ENCODE results near the gene KAT2B. TPM values are rescaled to one million over a fixed set of nuclear protein-coding genes. Genes with fewer than 3 reads are reported as not detected.

The KAT2B gene
- total RNA-seq, 1 donor from 2014 or later: 52.6 TPM

DNA sequence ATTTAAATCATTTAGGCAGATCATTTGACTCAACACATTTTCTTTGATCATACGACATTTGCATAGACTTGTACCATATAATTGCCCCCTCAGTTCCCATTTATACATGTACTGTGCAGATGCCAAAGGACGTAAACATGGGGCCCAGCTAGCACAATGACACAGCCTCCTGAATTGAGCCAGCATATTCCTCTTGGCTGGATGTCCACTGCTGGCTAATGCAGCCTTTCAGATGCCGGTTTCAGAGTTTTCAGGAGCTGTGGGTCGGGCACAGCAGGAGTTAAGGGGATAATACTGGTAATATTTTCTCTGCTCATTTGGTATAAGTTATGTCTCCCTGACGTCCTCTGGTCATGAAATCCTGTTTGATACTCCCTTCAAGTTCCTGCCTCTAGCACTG, 39.4 kb downstream of the KAT2B start:
- H3K4me3 ChIP-seq: no peak overlapping the region
- TF ChIP-seq, protein P1, sequence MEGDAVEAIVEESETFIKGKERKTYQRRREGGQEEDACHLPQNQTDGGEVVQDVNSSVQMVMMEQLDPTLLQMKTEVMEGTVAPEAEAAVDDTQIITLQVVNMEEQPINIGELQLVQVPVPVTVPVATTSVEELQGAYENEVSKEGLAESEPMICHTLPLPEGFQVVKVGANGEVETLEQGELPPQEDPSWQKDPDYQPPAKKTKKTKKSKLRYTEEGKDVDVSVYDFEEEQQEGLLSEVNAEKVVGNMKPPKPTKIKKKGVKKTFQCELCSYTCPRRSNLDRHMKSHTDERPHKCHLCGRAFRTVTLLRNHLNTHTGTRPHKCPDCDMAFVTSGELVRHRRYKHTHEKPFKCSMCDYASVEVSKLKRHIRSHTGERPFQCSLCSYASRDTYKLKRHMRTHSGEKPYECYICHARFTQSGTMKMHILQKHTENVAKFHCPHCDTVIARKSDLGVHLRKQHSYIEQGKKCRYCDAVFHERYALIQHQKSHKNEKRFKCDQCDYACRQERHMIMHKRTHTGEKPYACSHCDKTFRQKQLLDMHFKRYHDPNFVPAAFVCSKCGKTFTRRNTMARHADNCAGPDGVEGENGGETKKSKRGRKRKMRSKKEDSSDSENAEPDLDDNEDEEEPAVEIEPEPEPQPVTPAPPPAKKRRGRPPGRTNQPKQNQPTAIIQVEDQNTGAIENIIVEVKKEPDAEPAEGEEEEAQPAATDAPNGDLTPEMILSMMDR (IDR thresholded peaks at IDR 0.05): no peak

GRCh38 chr3:20080956-20081554, 40.8 kb downstream of the KAT2B start:
- H3K27ac ChIP-seq: no peak overlapping the region
- TF ChIP-seq, protein P1 (IDR thresholded peaks at IDR 0.05): no peak
- intact Hi-C loops (cut with DNase I): no loop called here
- peak; percentile 67 for DNase-seq
- no peaks in the 10 kb centered on the region for H3K27me3 ChIP-seq
- no peak overlapping the region for H3K4me3 ChIP-seq
- H3K4me1 ChIP-seq: peaks cover 7% of the 10 kb centered on the region
- peak; percentile 92 for ATAC-seq
- H3K9me3 ChIP-seq: no peaks in the 10 kb centered on the region
- H3K36me3 ChIP-seq: no peaks in the 10 kb centered on the region

More for the DNA sequence above, 39.4 kb downstream of the KAT2B start:
- intact Hi-C loops (cut with DNase I): no loop called here
- Histone ChIP-seq H3K27me3 (no peaks in the 10 kb centered on the region), H3K27ac (no peak overlapping the region), H3K4me1 (peaks cover 7% of the 10 kb centered on the region), H3K9me3 (no peaks in the 10 kb centered on the region), H3K36me3 (no peaks in the 10 kb centered on the region)
- ATAC-seq: no peak
- DNase-seq: no peak

DNA sequence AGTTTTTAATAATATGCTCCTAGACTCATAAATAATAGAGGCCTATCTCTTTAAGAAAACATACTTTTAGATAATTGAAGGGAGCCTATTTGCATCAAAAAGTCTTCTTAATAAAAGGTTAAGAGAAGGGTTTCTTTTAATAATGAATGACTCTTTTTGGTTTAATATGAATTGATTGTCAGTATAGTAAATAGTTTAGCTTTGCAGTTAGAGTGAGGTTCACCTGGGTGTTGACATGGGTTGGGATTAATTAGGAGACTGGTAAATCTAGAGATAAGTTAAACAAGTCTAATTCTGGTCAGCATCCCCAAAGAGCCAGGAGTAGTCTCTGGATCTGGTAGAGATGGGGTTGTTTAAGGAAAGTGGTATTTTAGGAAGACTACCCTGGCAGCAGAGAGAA, 43.0 kb downstream of the KAT2B start:
- Histone ChIP-seq H3K36me3 (no peaks in the 10 kb centered on the region), H3K9me3 (no peaks in the 10 kb centered on the region), H3K4me3 (no peak overlapping the region), H3K27me3 (no peaks in the 10 kb centered on the region), H3K27ac (no peak overlapping the region), H3K4me1 (peaks cover 7% of the 10 kb centered on the region)
- ATAC-seq: no peak
- DNase-seq: no peak
- TF ChIP-seq, protein P1 (IDR thresholded peaks at IDR 0.05): no peak
- intact Hi-C loops (cut with DNase I): no loop called here

DNA sequence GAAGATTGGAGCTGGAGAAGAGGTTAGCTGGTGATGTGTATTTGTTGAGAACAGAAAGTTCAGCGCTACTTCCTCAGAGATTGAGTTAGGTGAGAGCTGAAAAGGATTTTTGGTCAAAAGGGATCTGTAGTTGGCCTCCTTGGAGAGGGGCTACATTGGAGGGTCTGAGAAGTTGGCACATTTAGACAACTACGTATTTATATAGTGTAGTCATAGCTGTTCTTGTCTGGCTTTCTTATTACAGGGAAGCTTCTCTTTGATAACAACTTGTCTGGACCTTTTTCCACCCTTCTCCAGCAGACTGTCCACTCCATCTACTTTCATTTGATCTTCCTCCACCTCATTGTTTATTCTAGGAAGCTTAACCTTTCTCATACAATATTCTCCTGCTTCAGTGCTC, 43.7 kb downstream of the KAT2B start:
- no peaks in the 10 kb centered on the region for H3K36me3 ChIP-seq
- H3K4me3 ChIP-seq: no peak overlapping the region
- TF ChIP-seq, protein P1 (IDR thresholded peaks at IDR 0.05): no peak
- no peak for ATAC-seq
- no peak for DNase-seq
- H3K27me3 ChIP-seq: no peaks in the 10 kb centered on the region
- no peaks in the 10 kb centered on the region for H3K9me3 ChIP-seq
- H3K27ac ChIP-seq: no peak overlapping the region
- intact Hi-C loops (cut with DNase I): no loop called here
- peaks cover 7% of the 10 kb centered on the region for H3K4me1 ChIP-seq

GRCh38 chr3:20091331-20092047, 51.2 kb downstream of the KAT2B start:
- TF ChIP-seq, protein P1 (IDR thresholded peaks at IDR 0.05): no peak
- no peaks in the 10 kb centered on the region for H3K4me1 ChIP-seq
- no peaks in the 10 kb centered on the region for H3K9me3 ChIP-seq
- no peaks in the 10 kb centered on the region for H3K27me3 ChIP-seq
- DNase-seq (no peak), ATAC-seq (no peak)
- H3K4me3 ChIP-seq: no peak overlapping the region
- intact Hi-C loops (cut with DNase I): no loop called here
- peaks cover 6% of the 10 kb centered on the region for H3K36me3 ChIP-seq
- H3K27ac ChIP-seq: no peak overlapping the region
